Activated naive CD4-positive, alpha-beta T cell treated with Interleukin-2 at 50 U/mL for 16 hours (primary cell): ENCODE results near the gene ULK3.
A peak's percentile ranks its signal among the peaks of the same experiment; 100 is the strongest.

Experiments
- DNase-seq: peaks from one replicate; pipeline ENCODE4 v3.0.0-alpha.2; 2020

Gene ULK3

DNA sequence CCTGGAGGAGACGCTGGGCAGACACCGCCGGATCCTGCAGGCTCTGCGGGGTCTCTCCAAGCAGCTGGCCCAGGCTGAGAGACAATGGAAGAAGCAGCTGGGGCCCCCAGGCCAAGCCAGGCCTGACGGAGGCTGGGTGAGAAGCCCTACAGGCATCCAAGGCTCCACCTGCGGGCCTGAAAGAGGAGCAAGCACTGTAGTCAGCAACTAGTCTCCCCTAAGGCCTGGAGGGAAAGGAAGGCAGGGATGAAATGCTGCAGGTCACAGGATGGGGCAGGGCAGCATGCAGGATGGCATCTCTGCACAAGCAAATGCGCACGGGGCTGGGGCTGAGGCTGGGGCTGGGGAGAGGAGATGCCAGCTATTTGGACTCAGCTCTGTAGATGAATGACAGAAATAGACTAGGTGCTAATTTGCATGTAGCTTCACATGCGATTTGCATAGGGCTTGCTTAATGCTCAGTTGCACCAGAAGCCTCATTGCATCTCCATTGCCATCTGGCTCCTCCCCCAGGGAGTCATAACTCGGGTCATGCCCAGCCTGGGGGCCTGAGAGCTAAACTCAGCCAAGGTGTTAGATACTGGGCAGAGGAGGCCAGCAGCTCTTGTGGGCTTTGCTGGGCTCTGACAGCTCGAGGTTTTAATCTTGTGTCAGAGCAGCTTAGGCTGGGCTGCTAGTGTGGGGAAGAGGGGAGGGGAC lies 21.7 kb downstream of the ULK3 start:
- DNase-seq: no peak

DNA sequence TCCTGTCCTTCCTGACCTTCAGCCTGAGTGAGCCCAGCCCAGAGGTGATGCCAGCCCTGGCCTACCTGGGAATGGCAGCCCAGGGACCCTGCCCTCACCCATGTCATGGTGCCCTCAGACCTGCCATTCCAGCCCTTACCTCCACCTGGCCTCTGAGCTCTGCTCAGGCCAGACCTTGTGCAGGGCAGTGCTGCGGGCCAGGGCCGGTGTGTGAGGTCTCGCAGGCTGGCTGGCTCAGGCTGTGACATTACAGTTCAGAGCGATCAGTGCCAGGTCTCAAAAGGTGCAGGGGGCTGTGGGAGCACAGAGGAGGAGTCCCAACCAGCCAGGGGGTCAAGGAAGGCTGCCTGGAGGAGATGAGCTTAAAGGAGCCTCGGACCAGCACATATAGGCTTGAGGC lies 22.9 kb downstream of the ULK3 start:
- no peak for DNase-seq

GRCh38 chr15:74817370-74817737 lies 25.6 kb downstream of the ULK3 start:
- DNase-seq: no peak

- DNase-seq: no peak
Observed at GRCh38 chr15:74816624-74817369, 26.2 kb downstream of the ULK3 start.

GRCh38 chr15:74815961-74816360 lies 27.0 kb downstream of the ULK3 start:
- DNase-seq: no peak

DNA sequence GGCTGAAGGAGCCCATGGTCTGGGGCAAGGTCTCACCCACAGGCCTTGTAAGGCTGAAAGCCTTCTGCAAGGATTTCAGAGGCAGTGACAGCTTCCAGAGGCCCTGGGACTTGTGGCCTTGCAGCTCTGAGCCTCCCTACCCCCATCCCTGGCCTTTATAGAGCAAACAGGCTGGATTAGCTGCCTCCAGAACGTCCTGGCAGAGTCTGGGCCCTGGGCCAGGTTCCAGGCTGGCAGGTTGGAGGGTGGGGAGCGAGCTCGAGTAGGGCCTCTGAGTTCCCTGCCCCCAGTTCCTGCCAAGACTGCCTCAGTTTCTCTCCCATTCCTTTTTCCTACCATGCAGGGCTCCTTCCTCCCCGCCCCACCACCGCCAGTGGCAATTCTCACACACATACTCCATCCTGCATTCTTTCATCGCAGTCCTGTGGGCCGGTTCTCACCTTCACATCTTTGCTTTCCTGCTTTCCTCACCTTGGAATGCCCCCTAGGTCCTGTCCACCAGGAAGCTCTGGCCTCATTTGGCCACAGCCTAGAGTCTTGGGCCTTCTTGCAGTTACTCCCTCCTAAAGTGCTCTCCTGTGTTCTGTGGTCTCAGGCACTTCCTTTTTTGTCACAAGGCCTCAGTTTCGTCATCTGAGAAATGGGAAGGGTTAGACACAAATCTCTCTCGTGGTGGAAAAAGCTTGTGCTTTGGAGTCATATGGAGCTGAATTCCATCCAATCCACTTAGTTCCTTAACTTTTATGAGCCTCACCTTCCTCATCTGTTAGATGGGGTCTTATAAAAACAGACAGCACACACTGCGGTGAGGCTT lies 27.6 kb downstream of the ULK3 start:
- no peak for DNase-seq

- no peak for DNase-seq
Observed at GRCh38 chr15:74812533-74812932, 30.4 kb downstream of the ULK3 start, which contains the start of gene LMAN1L. Gene LMAN1L, plus strand, starts transcription at chr15:74812835. Its CDS starts 20 bp downstream, at chr15:74812855.

DNA sequence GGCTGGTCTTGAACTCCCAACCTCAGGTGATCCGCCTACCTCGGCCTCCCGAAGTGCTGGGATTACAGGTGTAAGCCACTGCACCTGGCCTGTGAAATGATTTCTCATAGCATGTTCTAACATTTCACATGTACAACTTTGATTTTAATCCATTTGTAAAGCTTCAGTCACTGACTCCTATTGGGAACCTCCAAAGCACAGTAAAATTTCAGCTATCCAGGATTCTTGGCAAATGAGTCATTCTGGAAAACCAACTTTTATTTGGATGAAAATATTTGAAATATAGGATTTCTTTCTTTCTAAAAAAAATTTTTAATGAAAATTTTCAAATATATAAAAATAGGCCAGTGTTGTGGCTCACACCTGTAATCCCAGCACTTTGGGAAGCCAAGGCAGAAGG lies 33.0 kb downstream of the ULK3 start:
- no peak for DNase-seq

DNA sequence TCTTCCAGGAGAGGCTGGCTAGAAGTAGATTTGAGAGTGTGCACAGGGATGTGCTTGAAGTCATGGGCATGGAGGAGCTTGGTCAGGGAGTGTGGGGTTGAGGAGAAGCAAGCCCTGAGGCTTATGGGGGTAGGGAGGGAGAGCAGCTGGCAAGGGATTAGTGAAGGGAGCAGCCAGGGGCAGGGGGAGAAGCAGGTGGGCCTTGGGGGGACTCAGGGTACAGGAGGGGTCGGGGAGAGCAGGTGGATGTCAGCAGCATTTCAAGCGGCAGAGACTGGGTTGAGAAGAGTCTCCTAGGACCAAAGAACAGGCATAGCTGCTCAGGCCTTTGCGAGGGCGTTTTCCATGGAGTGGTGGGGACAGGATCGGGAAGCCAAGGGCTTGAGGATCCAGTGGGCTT lies 33.7 kb downstream of the ULK3 start:
- no peak for DNase-seq

DNA sequence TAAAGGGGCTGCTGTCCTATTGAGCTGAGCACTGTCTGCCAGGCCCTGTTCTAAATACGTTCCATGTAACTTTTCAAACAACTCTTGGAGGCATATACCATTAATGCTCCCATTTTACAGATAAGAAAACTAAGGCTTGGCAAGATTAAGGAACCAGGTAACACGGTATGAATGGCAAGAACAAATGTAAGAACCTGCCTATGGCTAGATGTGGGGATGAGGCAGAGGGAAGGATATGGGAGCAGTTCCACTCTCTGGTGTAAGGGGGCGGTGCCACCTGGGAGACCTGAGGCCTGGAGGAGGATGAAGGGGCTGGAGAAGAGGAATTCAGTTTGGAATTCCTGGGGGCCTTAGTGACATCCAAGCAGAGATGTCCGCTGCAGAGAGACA lies 34.1 kb downstream of the ULK3 start:
- DNase-seq: no peak

DNA sequence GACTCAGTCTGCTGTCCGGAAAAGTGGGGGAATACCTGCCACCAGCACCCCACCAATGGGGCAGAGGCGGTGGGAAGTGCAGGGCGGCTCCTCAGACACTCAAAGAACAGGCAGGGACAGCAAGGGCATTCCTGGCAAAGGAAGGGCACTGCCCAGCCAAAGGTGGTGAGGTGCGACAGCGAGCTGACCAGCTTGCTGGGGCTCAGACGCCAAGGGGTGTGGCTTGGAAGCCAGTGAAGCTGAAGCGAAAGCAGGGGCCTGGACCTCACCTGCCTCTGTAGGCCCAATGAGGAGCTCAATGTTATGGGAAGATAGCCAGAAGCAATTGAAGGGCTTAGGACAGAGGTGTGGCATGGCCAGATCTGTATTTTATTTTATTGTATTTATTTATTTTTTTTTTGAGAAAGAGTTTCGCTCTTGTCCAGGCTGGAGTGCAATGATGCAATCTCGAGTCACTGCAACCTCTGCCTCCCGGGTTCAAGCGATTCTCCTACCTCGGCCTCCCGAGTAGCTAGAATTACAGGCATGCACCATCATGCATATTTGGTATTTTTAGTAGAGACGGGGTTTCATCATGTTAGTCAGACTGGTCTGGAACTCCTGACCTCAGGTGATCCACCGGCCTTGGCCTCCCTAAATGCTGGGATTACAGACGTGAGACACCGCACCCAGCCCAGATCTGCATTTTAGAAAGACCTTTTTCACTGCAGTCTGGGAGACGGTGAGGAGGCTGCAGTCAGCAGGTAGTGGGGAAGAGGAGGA lies 34.7 kb downstream of the ULK3 start:
- DNase-seq: no peak

DNA sequence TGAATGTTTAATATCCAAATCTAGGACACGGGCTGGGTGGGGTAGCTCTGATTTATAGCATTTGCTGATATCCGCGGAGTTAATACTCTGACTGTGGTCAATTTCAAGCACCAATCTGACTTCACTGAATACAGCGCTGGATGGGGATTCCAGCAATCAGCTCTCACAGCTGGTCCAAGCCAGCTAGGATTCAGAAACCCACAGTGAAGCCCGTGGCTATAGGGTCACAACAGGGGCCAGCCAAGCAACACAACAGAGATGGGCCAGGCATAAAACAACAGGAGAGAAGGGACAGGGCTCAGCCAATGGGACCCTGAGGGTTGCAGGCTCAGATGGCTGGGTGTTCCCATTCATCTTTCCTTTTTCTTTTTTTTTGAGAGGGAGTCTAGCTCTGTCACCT lies 35.7 kb downstream of the ULK3 start:
- DNase-seq: no peak

- no peak for DNase-seq
Observed at GRCh38 chr15:74804935-74805334, 38.0 kb downstream of the ULK3 start.

- DNase-seq: no peak
Observed at GRCh38 chr15:74802862-74803447, 40.0 kb downstream of the ULK3 start.

GRCh38 chr15:74802290-74802689 lies 40.7 kb downstream of the ULK3 start:
- DNase-seq: no peak

GRCh38 chr15:74801311-74801997 lies 41.5 kb downstream of the ULK3 start:
- no peak for DNase-seq

- DNase-seq: no peak
Observed at GRCh38 chr15:74800559-74801094, 42.3 kb downstream of the ULK3 start.

DNA sequence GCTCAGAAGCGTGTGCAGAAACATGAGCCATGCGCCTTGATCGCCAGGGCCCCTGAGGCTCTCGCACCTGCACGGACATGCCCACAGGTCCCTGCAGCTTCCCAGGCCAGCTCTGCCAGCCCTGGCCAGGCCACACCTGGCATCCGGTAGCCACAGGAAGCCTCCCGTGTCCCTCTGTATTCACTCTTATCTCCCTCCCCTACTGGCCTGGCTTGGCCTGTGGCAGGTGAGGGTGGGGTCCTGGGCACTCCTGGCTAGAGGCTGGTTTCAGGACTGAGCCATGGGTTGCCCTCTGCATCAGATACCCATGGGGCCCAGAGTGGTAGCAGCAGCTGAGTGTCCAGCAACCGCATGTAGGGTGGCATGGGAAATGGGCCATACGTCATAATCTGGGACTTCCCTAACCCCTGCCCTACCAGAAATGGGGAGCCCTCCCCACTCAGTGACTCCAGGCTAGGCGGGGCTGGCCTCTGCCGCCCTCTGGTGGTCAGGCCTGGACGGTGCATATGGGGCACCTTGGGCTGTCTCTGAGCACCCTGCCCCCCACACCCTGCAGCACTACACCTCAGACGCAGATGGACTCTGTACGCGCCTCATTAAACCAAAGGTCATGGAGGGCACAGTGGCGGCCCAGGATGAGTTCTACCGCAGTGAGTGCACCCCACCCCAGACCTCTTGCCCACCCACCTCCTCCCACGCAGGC lies 42.9 kb downstream of the ULK3 start:
- peak; percentile 87 for DNase-seq

GRCh38 chr15:74799255-74799855 lies 43.6 kb downstream of the ULK3 start:
- DNase-seq: no peak
